Fibroblast of skin of right quadriceps (primary cell): ENCODE results near the gene SUFU.

Experiments
- DNase-seq: peaks from one replicate; pipeline ENCODE4 v3.0.0-alpha.2; 2013

Gene SUFU

GRCh38 chr10:102675666-102676533 is 172.1 kb downstream of the SUFU start:
- DNase-seq: peak; percentile 97

GRCh38 chr10:102676534-102677315 is 173.0 kb downstream of the SUFU start:
- no peak for DNase-seq

GRCh38 chr10:102677331-102678067 is 173.7 kb downstream of the SUFU start:
- no peak for DNase-seq

GRCh38 chr10:102678068-102678400 is 174.3 kb downstream of the SUFU start:
- no peak for DNase-seq

GRCh38 chr10:102678842-102679289 is 175.1 kb downstream of the SUFU start:
- peak; percentile 32 for DNase-seq

GRCh38 chr10:102679596-102679995 is 175.8 kb downstream of the SUFU start:
- DNase-seq: no peak

- DNase-seq: no peak
Observed at GRCh38 chr10:102681696-102682095, 177.9 kb downstream of the SUFU start.

- DNase-seq: no peak
Observed at GRCh38 chr10:102682416-102682815, 178.6 kb downstream of the SUFU start.

DNA sequence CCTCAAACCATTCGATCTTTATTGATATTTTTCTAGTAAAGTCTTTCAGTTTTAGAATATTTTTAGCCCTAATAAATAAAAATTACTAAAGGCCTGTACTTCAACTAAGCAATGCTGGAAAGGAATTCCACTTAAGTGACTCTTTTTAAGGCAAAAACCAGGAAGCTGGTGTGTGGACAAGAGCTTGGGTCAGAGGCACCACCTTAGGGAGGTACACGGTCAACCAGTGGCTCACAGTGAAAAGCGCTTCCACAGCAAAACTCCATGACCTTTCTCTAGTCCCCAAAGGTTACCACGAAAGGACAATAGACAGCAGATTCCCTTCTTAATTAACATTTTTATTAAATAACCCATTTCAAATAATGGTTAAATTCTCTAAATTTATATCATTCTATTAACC is 179.2 kb downstream of the SUFU start:
- DNase-seq: no peak
